Tibial nerve (tissue), 4 donors: ENCODE data around the gene KCNK4. TPM values are rescaled to one million over a fixed set of nuclear protein-coding genes. Genes with fewer than 3 reads are reported as not detected.

ENCODE experiments used
- DNase-seq, 2 donors: peaks; one replicate each; pipeline ENCODE4 v3.0.0-alpha.2; 2019; ENCODE audit warnings: low spot score in 2 of 2
- H3K27ac ChIP-seq, 4 donors: fragments of 200-600 bp; sonication (generic) in 3 of 4; one replicate each; pipeline ENCODE4 v1.5.1; 2017 to 2019; ENCODE audit warnings: mild to moderate bottlenecking in 1 of 4
- H3K27me3 ChIP-seq, 2 donors: fragments of 200-600 bp; sonication (generic) in 1 of 2; one replicate each; pipeline versions ENCODE4 v1.5.1 to v1.6.0; 2017 to 2019
- H3K36me3 ChIP-seq, 3 donors: fragments of 200-600 bp; sonication (generic); one replicate each; pipeline ENCODE4 v1.5.1; 2018 to 2019
- H3K4me1 ChIP-seq, 4 donors: fragments of 200-600 bp; sonication (generic) in 3 of 4; one replicate each; pipeline ENCODE4 v1.5.1; 2017 to 2019
- H3K4me3 ChIP-seq, 4 donors: fragments of 200-600 bp; sonication (generic) in 3 of 4; one replicate each; pipeline ENCODE4 v1.5.1; 2017 to 2019; ENCODE audit warnings: mild to moderate bottlenecking in 1 of 4, moderate library complexity in 1 of 4
- H3K9me3 ChIP-seq, 4 donors: fragments of 200-600 bp; sonication (generic) in 3 of 4; one replicate each; pipeline ENCODE4 v1.5.1; 2017 to 2019
- EP300 ChIP-seq, 2 donors: sonication (generic); formaldehyde crosslinking; IDR thresholded peaks; one replicate each; pipeline ENCODE4 v1.6.1; 2017; ENCODE audit warnings: antibody characterized with exemption in 2 of 2, mild to moderate bottlenecking in 1 of 2
- POLR2A ChIP-seq, 2 donors: fragments of 450-650 bp; IDR thresholded peaks; one replicate each; pipeline ENCODE4 v1.6.1; 2017; ENCODE audit warnings: antibody characterized with exemption in 2 of 2, mild to moderate bottlenecking in 2 of 2, moderate library complexity in 2 of 2
- WGBS, 2 donors: methylation state at CpG; one replicate each; pipeline ENCODE4 v1.1.5; 2018; 5-methylcytosine and 5-hydroxymethylcytosine counted together
- total RNA-seq, 4 donors: library from RNA; depleted of rRNA; stranded (reverse); fragments of >200 nt; gene quantifications; one replicate each; pipeline ENCODE4 v1.1.0, GENCODE V29; 2016
- TF ChIP-seq, protein P1 (sequence below), 5 experiments: fragments of 200-600 bp in 3 of 5; fragments of 450-650 bp in 2 of 5; sonication (generic) in 3 of 5; IDR thresholded peaks; one replicate each; pipeline ENCODE4 v1.5.1; 2016 to 2019; ENCODE audit warnings: antibody characterized with exemption in 5 of 5, mild to moderate bottlenecking in 3 of 5, moderate library complexity in 2 of 5

The KCNK4 gene
- total RNA-seq, 4 donors from 2014 or later, result 1.2 TPM; not detected in 3

DNA sequence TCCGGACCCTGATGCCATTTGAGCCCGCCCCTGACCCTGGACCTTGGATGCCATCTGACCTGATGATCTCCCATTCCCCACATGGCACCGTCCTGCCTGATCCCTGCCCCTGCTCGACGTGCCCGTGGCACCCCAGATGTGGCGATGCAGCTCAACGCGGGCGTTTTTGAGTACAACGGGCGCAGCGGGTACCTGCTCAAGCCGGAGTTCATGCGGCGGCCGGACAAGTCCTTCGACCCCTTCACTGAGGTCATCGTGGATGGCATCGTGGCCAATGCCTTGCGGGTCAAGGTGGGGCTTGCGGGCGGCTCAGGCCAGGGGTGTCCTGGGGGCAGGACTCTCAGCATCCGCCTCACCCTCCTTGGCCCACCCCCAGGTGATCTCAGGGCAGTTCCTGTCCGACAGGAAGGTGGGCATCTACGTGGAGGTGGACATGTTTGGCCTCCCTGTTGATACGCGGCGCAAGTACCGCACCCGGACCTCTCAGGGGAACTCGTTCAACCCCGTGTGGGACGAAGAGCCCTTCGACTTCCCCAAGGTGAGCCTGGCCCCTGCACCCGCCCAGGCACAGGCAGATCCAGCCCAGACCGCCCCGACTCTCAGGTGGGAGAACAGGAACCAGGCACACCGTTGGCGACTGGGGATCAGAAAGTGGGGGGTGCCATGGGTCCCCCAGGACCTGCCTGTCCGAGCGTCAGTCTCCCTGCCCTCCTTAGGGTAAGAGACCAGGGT, 28.7 kb upstream of the KCNK4 start:
- peaks cover 0 to 97% (median 6%) of the 10 kb centered on the region in 3 donors for H3K36me3 ChIP-seq

GRCh38 chr11:64263021-64263946, 27.8 kb upstream of the KCNK4 start:
- H3K9me3 ChIP-seq, result no peaks in the 10 kb centered on the region
- peaks cover 0 to 89% (median 6%) of the 10 kb centered on the region in 3 donors for H3K36me3 ChIP-seq
- H3K27me3 ChIP-seq, result no peaks in the 10 kb centered on the region
- 69 to 72% methylated on average over 16 to 28 of the region's 29 CpGs for WGBS, 2 donors
- TF ChIP-seq EP300 (IDR thresholded peaks at IDR 0.05), result no peak
- TF ChIP-seq POLR2A (IDR thresholded peaks at IDR 0.05), result no peak
- TF ChIP-seq, protein P1, sequence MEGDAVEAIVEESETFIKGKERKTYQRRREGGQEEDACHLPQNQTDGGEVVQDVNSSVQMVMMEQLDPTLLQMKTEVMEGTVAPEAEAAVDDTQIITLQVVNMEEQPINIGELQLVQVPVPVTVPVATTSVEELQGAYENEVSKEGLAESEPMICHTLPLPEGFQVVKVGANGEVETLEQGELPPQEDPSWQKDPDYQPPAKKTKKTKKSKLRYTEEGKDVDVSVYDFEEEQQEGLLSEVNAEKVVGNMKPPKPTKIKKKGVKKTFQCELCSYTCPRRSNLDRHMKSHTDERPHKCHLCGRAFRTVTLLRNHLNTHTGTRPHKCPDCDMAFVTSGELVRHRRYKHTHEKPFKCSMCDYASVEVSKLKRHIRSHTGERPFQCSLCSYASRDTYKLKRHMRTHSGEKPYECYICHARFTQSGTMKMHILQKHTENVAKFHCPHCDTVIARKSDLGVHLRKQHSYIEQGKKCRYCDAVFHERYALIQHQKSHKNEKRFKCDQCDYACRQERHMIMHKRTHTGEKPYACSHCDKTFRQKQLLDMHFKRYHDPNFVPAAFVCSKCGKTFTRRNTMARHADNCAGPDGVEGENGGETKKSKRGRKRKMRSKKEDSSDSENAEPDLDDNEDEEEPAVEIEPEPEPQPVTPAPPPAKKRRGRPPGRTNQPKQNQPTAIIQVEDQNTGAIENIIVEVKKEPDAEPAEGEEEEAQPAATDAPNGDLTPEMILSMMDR (IDR thresholded peaks at IDR 0.05), result no peak
- peaks cover 0 to 17% (median 13%) of the 10 kb centered on the region in 4 donors for H3K4me1 ChIP-seq
- DNase-seq, result no peak
- H3K4me3 ChIP-seq, result no peak overlapping the region
- no peak overlapping the region for H3K27ac ChIP-seq

More for the DNA sequence above, 28.7 kb upstream of the KCNK4 start:
- peaks cover 0 to 8% (median 5%) of the 10 kb centered on the region in 4 donors for H3K4me1 ChIP-seq
- no peak for TF ChIP-seq EP300 (IDR thresholded peaks at IDR 0.05)
- no peak for TF ChIP-seq POLR2A (IDR thresholded peaks at IDR 0.05)
- TF ChIP-seq, protein P1 (IDR thresholded peaks at IDR 0.05), result no peak
- H3K27ac ChIP-seq, result no peak overlapping the region
- H3K27me3 ChIP-seq, result no peaks in the 10 kb centered on the region
- DNase-seq, result no peak
- no peak overlapping the region for H3K4me3 ChIP-seq
- H3K9me3 ChIP-seq, result no peaks in the 10 kb centered on the region
- 91 to 92% methylated on average over 34 to 36 of the region's 42 CpGs for WGBS, 2 donors

- TF ChIP-seq EP300 (IDR thresholded peaks at IDR 0.05), result no peak
- Histone ChIP-seq H3K27ac (no peak overlapping the region), H3K27me3 (no peaks in the 10 kb centered on the region), H3K9me3 (no peaks in the 10 kb centered on the region), H3K4me3 (no peak overlapping the region), H3K36me3 (peaks cover 0 to 82% (median 3%) of the 10 kb centered on the region in 3 donors), H3K4me1 (peaks cover 0 to 23% (median 20%) of the 10 kb centered on the region in 4 donors)
- WGBS, 2 donors, result 79 to 87% methylated on average over 8 of the region's 8 CpGs
- DNase-seq, result no peak
Observed at GRCh38 chr11:64263947-64264317, 27.2 kb upstream of the KCNK4 start.

DNA sequence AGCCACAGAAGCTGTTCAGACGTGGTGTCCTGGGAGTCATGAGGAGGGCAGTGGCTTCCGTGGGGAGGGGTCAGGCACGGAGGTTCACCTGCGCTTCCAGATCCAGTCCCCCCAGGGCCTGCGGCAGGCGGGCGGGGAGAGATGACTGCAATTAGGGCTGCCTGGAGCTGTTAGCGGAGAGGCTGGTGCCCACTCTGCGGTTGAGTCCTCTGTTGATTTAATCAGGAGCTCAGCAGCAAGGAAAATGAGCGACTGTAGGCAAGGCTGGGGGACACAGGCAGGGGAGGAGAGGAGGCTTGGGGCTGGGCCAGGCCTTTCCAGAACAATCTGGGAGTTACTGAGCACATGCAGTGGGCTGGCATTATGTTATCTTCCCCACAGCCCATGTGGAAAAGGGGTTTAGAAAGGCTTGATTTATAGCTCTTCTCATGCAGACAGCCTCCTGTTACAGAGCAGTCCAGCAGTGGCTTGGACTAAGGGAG, 26.7 kb upstream of the KCNK4 start:
- TF ChIP-seq POLR2A (IDR thresholded peaks at IDR 0.05) (no peak), EP300 (IDR thresholded peaks at IDR 0.05) (no peak)
- TF ChIP-seq, protein P1 (IDR thresholded peaks at IDR 0.05), result no peak

DNA sequence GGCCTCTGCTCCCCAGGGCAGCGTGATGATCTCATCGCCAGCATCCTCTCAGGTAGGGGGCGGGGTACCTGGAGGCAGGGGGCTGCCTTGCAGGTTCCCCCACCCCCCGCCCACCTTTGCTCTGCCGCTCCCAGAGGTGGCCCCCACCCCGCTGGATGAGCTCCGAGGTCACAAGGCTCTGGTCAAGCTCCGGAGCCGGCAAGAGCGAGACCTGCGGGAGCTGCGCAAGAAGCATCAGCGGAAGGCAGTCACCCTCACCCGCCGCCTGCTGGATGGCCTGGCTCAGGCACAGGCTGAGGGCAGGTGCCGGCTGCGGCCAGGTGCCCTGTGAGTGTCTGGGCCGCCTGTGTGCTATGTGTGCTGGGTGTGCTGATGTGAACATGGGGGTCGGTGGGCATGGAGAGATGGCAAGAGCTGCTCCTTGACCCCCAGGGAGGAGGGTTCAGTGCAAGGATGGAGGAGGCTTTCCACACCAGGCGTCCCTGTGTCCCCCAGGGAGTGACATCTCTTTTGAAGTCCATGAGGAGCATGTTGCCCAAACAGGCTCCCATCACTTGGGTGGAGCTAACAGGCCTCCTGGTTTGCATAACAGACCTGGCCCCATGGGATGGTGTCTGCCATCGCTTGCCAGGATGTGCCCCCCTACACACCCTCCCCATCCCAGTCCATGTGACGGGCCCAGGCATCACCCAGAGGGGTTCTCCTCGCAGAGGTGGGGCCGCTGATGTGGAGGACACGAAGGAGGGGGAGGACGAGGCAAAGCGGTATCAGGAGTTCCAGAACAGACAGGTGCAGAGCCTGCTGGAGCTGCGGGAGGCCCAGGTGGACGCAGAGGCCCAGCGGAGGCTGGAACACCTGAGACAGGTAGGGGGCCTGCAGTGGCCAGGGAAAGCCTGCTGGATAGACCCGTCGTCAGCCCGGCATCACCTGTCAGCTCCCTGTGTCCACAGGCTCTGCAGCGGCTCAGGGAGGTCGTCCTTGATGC, 25.6 kb upstream of the KCNK4 start:
- Histone ChIP-seq H3K27ac (no peak overlapping the region), H3K4me3 (no peak overlapping the region), H3K9me3 (no peaks in the 10 kb centered on the region), H3K27me3 (no peaks in the 10 kb centered on the region), H3K36me3 (peaks cover 0 to 67% (median 0%) of the 10 kb centered on the region in 3 donors), H3K4me1 (peaks cover 0 to 27% (median 21%) of the 10 kb centered on the region in 4 donors)
- no peak for DNase-seq
- 91% methylated on average over 33 of the region's 35 CpGs for WGBS, 2 donors
- TF ChIP-seq POLR2A (IDR thresholded peaks at IDR 0.05), result no peak
- TF ChIP-seq, protein P1 (IDR thresholded peaks at IDR 0.05), result no peak
- no peak for TF ChIP-seq EP300 (IDR thresholded peaks at IDR 0.05)

More for the DNA sequence above, 26.7 kb upstream of the KCNK4 start:
- no peak for DNase-seq
- Histone ChIP-seq H3K9me3 (no peaks in the 10 kb centered on the region), H3K27me3 (no peaks in the 10 kb centered on the region), H3K4me3 (no peak overlapping the region), H3K36me3 (peaks cover 0 to 78% (median 0%) of the 10 kb centered on the region in 3 donors), H3K27ac (no peak overlapping the region), H3K4me1 (peaks cover 0 to 27% (median 21%) of the 10 kb centered on the region in 4 donors)
- WGBS, 2 donors, result 83 to 89% methylated on average over 10 of the region's 10 CpGs
